Brain pericyte (primary cell): Measurements from ENCODE around the gene GARIN3.
"Not testable (repeated sequence)": the region's sequence is repeated elsewhere in the genome, so short reads cannot be mapped to it uniquely, and the experiment has no call there.

ENCODE experiments used
- DNase-seq: peaks from one replicate; pipeline ENCODE4 v3.0.0-alpha.2; 2012; ENCODE audit warnings: low read depth, low spot score

GARIN3 gene

DNA sequence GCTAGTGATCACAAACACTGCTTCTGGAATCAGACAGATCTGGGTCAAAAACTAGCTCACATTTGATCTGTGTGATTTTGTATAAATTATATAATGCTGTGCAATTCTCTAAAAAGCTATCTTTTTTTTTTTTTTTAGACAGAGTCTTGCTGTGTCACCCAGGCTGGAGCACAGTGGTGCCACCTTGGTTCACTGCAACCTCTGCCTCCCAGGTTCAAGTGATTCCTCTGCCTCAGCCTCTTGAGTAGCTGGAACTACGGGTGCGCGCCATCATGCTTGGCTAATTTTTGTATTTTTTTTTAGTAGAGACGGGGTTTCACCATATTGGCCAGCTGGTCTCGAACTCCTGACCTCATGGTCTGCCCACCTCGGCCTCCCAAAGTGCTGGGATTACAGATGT, 19.1 kb upstream of the GARIN3 start:
- not testable (repeated sequence) for DNase-seq

DNA sequence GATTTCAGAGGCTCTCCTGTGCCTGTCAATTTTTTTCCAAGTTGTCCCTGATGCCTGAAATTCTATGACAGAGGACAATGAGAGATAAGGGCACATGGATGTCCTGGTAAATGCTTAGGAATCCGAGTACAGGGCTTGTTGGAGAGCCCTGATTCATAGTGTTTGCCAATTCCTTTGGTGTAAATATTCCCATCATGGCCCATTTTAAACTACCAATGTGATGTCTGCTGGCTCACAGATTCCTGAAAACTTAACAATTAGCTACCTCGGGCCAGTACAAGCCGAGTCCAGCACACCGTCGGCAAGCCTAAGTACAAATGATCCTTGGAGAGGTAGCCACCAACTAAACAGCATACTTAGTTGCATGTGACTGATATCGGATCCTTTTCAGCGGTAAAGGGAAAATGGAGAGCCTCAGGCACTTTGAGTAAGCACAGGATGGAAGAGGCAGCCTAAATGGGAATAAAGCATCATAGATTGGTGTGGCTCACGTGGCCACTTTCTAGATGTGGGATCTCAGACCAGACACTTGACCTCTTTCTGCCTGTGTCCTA, 18.1 kb upstream of the GARIN3 start:
- DNase-seq, result no peak

DNA sequence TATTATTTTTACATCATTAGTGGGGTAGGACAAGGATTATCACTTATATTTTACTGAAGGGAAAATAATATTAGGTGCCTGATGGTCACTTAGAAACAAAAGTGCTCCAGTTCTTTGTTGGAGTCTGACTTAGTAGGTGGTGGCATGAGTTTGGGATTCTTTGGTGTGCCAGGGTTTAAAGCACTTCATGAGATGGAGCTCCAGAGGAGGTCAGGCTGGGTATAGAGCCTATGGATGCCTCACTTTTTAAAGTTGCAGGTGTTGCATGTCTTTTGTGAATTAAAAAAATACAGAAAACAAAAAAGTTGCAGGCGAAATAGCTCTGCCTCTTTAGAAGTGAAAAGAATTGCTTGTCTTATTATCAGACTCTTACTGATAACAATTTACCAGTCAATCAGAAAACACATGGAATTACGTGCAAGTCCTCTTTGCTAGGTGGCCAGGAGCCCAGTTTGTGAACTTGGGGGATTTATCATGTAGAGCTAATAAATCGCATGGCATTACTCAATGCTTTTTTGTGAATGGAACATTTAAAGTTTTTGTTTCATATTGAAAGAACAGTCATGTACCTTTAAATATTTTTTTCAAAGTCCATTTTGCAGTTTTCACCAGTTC, 16.2 kb upstream of the GARIN3 start:
- DNase-seq, result no peak

DNA sequence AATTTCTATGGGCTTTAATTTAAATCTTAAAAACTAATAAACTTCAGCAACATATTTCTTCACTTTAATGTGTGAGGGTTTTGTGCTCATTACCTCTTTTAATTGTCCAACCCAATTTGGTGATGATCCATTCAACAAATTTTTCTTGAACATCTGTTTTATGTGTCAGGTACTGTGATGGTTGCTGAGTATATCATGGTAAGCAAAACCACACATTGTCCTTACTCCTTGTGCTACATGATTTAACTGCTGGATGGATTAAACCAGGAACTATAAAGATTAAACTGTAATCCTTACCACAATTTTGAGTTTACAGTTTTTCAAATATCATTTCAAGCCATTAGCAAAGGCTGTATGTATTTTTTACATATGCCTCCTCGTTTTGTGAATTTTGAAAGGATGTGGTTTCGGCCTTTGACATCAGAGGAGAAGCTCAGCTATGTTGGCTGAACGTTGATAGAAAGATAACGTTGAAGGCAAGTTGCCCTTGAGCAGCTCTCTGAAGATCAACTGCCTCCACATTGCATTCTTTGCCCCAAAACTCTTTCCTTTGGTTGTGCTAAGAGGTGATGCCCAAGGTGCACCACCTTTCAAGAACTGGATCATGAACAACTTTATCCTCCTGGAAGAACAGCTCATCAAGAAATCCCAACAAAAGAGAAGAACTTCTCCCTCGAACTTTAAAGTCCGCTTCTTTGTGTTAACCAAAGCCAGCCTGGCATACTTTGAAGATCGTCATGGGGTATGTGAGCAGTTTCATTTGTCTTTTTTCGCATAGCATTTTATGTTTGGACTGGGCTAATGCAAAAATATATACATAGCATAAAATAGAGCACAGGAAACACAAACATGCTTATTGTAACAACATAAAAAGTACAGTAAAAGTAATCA, 14.6 kb upstream of the GARIN3 start, which contains the start of gene ITK:
ITK (plus strand) TSS at position 467 of the 891 bp plus-strand sequence; CDS start at position 605, 138 bp downstream.
- no peak for DNase-seq

DNA sequence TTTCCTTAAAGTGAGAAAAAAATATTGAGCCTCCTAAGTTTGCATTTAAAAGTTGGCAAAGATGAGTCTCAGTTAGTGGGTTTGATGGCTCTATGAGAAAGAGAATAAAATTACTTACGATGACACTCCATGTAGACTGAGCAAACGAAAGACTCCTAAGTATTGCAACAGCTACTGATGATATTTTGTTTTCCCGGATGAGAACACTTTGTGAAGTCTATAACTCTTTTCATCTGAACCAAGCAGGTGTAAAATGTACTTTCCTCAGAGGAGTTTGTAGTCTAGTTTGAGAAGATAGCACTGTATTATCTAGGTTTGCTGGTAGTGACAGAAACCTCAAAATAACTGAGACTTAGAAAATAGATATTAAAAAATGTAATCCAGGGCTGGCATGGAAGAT, 12.9 kb upstream of the GARIN3 start:
- DNase-seq, result no peak

DNA sequence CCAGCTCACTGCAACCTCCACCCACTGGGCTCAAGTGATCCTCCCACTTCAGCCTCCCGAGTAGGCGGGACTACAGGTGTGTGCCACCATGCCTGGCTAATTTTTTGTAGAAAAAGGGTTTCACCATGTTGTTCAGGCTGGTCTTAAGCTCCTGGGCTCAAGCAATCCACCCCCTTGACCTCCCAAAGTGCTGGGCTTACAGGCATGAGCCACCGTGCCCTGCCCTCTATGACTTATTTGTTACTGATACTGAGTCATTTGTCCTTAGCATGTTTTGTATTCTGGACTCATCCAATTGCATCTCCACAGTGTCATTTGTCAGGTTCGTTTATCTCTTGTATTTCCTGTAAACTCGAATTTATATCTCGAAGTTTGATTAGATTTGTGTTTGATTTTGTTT, 11.9 kb upstream of the GARIN3 start:
- DNase-seq, result no peak

DNA sequence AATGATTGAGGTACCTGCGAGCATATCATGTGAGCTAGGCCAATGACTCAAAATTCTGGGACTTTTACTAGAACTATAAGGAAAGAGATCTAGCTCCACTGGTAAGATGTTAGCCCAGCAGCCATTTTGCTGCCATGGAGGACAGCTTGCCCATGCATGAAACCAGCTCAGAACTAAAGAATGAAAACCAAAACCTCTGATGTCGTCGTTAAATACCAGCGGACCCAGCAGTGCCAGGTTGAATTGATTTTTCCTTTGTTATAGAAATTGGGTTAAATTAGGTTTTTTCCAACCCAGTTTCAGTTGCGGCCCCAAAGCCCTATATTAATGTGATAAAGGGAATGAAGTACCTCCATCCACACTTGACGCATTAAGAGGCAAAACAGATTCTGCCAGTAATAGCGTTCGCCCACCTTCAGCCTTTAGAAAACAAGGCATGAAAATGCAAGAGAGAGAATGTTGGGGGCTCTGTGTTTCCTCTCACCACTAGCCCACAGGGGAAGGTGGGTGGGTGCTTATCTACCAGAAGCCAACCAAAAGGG, 9.1 kb upstream of the GARIN3 start:
- DNase-seq, result no peak

DNA sequence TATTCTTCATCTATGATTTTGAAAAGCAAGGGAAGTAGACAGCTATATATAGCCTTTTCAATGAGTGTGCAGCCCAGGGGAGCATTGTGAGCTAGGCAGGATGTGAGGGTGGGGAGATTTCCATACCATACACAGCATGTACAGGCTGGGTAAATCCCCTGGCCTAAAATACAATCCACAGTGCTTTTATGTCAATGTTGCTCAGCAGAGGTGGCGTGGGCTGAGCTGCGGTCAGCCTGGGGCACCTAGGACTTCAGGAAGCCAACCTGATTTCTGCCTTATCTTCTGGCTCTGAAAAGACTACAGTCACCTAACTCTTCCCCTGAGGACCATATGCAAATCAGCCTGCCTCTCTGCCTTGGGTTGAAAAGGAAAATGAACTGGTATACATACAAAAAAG, 6.3 kb upstream of the GARIN3 start:
- no peak for DNase-seq

DNA sequence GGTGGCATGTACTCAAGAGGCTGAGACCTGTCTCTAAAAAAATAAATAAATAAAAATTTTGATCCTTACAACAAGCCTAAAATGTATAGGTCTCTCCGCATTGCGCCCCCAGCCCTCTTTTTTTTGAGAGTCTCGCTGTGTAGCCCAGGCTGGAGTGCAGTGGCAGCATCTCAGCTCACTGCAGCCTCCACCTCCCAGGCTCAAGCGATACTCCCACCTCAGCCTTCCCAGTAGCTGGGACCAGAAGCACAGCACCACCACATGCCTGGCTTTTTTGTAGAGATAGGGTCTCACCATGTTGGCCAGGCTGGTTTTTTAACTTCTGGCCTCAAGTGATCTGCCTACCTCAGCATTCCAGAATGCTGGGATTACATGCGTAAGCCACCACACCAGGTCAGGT, 2.2 kb upstream of the GARIN3 start:
- no peak for DNase-seq

DNA sequence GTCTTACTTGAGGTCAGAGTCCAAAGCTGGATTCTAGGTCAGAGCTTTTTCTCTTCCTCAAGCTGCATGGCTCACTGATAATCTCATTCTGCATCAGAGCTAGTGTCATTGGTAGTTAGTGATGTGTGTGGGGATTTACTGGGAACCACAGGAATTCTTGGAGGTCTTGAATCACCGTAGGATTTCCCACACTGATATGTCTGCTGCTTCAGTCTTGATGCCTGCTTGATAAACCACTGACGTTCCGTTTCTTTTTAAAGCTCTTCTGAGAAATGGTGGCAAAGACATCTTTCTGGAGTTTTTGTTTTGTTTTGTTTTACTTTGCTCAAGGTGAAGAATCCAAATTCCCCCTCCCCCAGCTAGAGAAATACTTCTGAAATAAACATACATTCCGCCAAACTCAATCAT, 1.2 kb upstream of the GARIN3 start:
- no peak for DNase-seq

DNA sequence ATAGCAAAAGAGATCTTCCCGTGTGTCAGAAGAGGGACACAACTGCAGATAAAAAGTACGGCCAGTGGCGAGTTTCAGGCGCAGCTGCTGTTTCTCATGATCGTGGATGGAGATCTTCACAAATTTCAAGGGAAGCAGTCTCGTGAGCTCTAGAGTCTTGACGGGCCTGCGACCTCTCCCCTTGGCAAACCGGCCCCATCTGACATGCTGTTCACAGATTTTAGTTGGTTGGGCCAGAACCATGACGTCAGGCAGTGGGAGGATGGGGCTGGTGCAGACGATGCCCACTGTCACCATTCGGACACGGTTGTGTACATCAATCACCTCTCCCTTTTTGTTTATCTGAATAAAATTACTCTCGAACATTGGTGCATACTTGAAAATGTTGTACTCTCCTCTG, 396 bp downstream of the GARIN3 start:
- no peak for DNase-seq

DNA sequence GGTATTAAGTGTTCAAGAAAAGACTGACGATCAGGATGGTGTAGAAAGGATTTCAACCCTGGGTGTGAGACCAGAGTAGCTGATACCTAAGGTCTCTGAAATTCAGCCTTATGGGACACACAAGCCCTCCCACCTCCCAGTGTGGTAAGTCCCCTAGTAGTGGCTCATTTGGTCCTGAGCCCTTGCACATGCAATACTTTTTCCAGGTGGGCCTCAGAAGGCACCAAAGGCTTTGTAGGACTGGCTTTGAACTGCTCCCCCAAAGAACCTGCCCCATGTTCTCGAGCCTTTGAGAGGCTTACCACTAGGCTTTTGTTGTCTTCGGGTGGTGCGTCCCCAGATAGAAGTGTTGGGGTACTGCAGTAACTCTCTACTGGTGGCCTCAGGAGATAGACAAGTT, 803 bp downstream of the GARIN3 start:
- DNase-seq, result no peak

DNA sequence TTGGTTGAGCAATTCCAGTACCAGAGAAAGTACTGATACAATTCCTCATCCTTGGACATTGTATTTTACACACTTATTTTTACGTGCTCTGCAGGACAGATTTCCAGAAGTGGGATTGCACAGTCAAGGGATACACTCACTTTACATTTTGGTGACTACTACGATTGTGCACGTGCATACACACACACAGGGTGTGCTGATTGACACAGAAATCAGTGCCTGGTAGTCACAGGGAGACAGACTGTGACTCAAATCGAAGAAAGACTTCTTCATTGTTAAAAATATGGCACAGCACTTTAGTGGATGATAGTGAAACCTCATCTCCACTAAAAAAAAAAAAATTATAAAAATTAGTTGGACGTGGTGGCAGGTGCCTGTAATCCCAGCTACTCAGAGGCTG, 1.5 kb downstream of the GARIN3 start:
- no peak for DNase-seq

DNA sequence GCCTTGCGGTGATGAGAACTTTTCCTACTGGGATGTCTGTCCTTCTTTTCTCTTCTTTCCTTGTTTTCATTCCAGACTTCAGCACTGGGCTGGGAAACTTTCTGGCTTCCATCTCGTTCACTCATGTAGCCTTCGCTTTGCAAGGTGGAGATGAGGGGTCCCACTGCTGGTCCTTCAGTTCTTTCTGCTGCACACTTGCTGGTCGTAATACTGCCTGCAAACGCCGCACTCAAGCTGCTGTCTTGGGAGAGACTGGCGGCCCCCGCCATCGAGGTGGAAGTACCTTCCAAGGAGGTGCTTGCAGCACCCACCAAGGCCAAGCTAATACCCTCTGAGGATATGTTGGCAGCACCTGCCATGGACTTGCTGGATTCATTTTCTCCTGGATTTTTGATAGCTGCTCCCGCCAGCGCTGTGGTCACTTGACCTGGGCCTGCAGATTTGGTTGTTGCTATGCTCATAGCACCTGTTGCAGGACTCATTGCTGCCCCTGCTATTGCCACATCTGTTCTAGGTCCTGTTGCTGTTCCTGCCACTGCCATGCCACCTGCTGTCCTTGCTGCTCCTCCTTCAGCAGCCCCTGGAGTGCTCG, 3.0 kb downstream of the GARIN3 start:
- no peak for DNase-seq

DNA sequence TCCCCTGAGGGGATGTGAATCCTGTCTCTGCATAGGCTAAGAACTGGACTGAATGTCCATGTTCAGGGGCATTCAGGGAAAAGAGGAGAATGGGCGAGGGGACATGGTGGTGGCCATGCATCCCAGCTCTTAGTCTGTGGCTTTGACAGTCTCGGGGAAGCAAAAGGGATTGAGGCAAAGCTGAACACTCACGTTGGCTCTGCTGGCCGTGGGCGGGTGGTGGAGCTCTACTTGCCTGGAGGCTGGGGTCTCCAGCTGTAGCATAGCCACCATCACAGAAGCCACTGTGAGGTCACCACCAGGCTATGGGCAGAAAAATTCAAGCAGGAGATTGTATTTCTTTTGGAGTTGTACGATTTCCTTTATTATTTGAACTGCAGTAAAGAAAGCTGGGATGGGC, 4.1 kb downstream of the GARIN3 start:
- DNase-seq, result no peak

DNA sequence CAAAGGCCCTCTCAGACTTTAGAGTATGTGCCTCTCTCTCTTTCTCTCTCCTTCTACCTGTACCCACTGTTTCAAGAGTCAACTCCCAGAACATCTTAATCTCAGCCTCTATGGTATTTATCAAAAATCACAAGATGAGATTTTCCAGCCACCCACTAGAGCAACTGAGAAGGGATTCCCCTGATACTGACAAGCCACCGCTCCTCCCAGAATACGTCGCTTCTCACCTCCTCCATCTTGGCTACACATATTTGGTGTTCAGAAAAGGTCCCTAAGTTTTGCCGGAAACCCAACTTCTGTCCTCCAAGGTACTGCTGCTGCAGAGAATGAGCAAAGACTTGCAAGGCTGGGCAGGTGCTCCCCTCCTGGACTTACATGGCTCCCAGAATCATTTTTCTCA, 6.1 kb downstream of the GARIN3 start:
- no peak for DNase-seq

DNA sequence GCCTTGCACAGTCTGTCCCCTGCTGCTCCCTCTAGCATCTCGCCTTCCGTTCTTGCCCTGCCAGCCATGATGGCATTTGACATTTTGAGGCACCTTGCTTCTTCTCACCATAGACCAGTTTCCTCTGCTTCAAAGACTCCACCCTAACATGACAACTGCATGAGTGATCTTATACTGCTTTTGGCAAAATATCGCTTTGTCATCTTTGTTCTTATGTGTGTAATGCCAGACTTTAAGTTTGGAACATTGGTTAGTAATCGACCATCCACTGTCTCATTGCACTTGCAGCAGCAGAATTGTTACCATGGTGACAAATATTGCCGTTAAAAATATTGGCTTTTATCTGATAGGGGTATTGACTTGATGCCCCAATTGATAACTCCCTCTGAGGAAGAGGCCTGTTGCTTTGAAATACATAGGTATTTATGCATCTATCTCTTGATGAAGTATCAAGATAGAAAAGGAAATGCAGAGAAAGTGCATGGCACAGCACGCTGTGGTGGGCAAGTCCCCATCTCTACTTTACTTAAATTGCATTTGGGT, 6.8 kb downstream of the GARIN3 start:
- DNase-seq, result no peak

DNA sequence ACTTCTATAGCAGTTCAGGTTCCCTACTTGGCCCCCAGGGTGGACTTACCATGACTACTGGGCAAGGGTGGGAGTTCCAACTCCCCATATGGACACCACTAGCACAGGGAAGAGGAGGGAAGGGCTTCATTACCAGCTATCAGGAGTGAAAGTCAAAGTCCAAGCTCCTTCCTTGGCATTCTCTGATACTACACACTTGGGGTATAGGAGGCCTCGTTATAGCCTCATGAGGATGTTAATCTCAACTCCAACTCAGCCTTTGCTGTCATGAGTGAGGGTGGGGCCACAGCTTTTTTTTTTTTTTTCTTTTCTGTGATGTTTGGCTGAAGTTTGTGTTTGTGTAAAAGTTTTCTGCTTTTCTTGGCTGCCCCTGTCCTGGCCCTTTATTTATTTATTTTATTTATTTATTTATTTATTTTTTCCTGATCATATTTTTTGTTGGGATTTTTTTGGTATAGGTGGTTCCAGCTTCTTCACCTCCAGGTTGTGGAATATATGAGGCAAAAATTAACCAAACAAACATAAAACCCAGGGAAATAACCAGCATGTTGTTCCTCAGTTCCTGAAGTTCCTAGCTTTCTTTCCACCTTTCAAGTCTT, 8.7 kb downstream of the GARIN3 start:
- DNase-seq, result no peak

DNA sequence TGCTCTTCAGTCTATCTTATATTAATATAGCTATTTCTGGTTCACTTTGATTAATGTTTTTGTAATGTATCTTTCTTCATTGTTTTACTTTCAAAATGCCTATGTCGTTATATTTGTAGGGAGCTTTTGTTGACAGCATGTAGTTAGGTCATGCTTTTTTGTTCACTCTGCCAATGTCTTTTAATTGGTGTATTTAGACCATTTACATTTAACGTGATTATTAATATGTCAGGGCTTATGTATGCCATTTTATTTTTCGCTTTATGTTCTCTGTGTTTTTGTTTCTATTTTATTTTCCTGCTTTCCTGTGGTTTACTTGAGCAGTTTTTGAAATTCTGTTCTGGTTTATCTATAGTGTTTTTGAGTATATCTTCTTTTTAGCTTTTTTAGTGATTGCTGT, 10.8 kb downstream of the GARIN3 start:
- no peak for DNase-seq

DNA sequence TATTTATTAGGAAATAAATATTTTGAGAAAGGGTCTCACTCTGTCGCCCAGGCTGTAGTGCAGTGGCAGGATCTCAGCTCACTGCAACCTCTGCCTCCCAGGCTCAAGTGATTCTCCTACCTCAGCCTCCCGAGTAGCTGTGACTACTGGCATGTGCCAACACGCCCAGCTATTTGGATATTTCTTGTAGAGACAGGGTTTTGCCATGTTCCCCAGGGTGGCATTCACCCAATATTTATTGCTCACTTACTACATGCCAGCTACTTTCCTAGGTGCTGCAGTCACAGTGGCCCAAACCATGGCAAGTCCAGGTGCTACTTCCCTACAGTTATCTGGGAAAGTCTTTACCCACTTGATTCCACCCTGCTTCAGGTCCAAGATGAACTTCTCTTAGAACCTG, 15.1 kb downstream of the GARIN3 start:
- no peak for DNase-seq
